Measurements from ENCODE around the gene ROPN1L.

DNA sequence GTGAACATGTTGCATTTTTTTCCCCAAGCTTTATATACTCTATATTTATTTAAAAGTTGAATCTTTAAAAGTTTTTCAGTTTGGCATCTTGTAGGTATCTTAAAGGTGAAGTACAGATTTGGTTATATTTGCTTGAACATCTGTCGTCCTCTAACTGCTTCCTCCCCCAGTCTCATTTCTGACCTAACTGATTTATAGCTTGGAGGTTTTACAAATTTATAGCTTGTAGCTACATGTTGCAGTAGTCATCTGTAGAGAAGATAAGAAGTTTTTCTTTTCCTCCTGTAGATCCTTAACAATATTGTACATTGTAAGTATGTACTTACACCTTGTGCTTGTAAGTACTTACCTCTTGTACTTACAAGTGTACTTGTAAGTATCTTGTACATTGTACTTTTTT is 31.0 kb upstream of the ROPN1L start:
- TF ChIP-seq POLR2AphosphoS5 (IDR thresholded peaks at IDR 0.05; ENCODE audit: low read depth, low read length) (no peak), SIN3A (IDR thresholded peaks at IDR 0.05; ENCODE audit: borderline replicate concordance, insufficient read depth, low read length) (no peak)
- TF ChIP-seq, protein P1, sequence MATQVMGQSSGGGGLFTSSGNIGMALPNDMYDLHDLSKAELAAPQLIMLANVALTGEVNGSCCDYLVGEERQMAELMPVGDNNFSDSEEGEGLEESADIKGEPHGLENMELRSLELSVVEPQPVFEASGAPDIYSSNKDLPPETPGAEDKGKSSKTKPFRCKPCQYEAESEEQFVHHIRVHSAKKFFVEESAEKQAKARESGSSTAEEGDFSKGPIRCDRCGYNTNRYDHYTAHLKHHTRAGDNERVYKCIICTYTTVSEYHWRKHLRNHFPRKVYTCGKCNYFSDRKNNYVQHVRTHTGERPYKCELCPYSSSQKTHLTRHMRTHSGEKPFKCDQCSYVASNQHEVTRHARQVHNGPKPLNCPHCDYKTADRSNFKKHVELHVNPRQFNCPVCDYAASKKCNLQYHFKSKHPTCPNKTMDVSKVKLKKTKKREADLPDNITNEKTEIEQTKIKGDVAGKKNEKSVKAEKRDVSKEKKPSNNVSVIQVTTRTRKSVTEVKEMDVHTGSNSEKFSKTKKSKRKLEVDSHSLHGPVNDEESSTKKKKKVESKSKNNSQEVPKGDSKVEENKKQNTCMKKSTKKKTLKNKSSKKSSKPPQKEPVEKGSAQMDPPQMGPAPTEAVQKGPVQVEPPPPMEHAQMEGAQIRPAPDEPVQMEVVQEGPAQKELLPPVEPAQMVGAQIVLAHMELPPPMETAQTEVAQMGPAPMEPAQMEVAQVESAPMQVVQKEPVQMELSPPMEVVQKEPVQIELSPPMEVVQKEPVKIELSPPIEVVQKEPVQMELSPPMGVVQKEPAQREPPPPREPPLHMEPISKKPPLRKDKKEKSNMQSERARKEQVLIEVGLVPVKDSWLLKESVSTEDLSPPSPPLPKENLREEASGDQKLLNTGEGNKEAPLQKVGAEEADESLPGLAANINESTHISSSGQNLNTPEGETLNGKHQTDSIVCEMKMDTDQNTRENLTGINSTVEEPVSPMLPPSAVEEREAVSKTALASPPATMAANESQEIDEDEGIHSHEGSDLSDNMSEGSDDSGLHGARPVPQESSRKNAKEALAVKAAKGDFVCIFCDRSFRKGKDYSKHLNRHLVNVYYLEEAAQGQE (IDR thresholded peaks at IDR 0.05; ENCODE audit: insufficient read depth in 1 of 2, low read depth in 2 of 2, low read length in 2 of 2): no peak

All from PFSK-1 (cell line).